ENCODE results near the gene FAM114A1.

FAM114A1 gene

GRCh38 chr4:38968668-38969067 is 101.1 kb downstream of the FAM114A1 start:
- TF ChIP-seq GATA2 (IDR thresholded peaks at IDR 0.05; ENCODE audit: low read depth, low read length) (no peak), GATA3 (IDR thresholded peaks at IDR 0.05; ENCODE audit: low read depth, low read length) (no peak)

GRCh38 chr4:38976308-38976707 is 108.7 kb downstream of the FAM114A1 start:
- no peak for TF ChIP-seq GATA2 (IDR thresholded peaks at IDR 0.05; ENCODE audit: low read depth, low read length)
- no peak for TF ChIP-seq GATA3 (IDR thresholded peaks at IDR 0.05; ENCODE audit: low read depth, low read length)

- no peak for TF ChIP-seq GATA3 (IDR thresholded peaks at IDR 0.05; ENCODE audit: low read depth, low read length)
- TF ChIP-seq GATA2 (IDR thresholded peaks at IDR 0.05; ENCODE audit: low read depth, low read length) = no peak
Measured at GRCh38 chr4:38979081-38979480, 111.5 kb downstream of the FAM114A1 start.

DNA sequence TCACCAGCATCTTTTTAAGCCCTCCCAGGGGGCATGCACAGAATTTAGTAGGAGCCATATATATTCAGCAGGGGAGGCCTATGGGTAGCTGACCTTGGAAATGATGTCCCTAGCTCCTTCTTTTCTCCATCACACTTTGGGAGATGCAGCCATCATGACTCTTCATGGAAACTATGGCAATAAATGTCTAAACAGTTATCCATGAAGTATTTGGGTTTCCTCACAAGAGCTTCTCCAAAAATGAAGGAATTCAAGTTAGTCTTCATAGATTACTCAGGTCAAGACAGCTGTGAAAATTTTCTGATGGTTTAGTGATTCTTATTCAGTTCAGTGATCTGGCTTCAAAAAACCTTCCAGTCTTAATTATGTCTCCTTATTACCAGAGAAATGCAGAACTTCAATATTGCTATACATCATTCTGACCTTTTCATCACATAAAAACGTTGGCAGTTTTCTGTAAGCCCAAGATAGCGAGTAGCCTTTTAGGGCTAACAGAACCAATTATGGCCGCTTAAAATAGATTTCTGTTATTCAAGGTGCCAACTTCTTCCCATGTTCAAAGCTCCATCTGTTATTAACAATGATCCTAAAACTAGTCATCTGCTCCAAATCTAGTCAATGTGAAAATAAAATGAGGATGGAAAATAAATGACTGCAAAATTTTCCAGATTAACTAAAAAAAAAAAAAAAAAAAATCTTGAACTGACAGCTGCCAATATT is 112.1 kb downstream of the FAM114A1 start:
- TF ChIP-seq GATA3 (IDR thresholded peaks at IDR 0.05; ENCODE audit: low read depth, low read length) (no peak), GATA2 (IDR thresholded peaks at IDR 0.05; ENCODE audit: low read depth, low read length) (no peak)

GRCh38 chr4:38980903-38981676 is 113.5 kb downstream of the FAM114A1 start:
- TF ChIP-seq GATA3 (IDR thresholded peaks at IDR 0.05; ENCODE audit: low read depth, low read length) = peak; percentile 99
- TF ChIP-seq GATA2 (IDR thresholded peaks at IDR 0.05; ENCODE audit: low read depth, low read length) = peak; percentile 60; the same call in 1 of the 2 replicates

DNA sequence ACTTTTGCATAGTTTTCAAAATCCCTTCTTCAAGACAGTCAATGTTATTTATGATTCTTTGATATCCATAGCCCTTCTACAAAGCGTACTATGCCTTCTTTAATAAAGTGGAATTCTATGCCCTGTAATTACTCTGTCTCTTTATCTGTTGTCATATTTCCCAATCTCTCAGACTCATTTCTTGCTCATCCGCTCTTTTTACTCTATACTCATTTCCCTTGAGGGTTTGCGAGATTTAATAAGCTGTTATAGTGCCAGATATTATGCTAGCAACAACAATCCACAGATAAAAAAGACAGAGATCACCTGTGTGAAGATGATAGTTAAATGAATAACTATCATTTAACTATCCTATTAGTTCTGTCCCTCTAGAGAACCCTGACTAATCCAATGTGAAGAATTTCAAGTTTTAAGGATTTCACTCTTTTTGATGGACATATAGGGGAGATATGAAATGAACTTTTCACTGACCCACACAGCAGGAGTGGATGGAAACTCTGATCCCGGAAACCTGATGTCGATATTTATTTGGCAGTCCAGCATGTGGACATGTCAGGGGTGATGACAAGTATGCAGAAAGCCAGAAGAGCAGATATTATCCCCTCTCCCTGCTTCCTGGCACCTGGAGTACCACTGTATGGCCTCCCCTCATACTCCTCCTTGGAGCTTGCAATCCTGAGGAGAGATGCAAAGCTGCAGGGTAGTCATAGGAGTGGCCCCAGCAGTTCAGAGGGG is 114.9 kb downstream of the FAM114A1 start:
- TF ChIP-seq GATA3 (IDR thresholded peaks at IDR 0.05; ENCODE audit: low read depth, low read length) = no peak
- TF ChIP-seq GATA2 (IDR thresholded peaks at IDR 0.05; ENCODE audit: low read depth, low read length) = no peak

GRCh38 chr4:38983291-38983690 is 115.7 kb downstream of the FAM114A1 start:
- TF ChIP-seq GATA2 (IDR thresholded peaks at IDR 0.05; ENCODE audit: low read depth, low read length) (no peak), GATA3 (IDR thresholded peaks at IDR 0.05; ENCODE audit: low read depth, low read length) (no peak)

DNA sequence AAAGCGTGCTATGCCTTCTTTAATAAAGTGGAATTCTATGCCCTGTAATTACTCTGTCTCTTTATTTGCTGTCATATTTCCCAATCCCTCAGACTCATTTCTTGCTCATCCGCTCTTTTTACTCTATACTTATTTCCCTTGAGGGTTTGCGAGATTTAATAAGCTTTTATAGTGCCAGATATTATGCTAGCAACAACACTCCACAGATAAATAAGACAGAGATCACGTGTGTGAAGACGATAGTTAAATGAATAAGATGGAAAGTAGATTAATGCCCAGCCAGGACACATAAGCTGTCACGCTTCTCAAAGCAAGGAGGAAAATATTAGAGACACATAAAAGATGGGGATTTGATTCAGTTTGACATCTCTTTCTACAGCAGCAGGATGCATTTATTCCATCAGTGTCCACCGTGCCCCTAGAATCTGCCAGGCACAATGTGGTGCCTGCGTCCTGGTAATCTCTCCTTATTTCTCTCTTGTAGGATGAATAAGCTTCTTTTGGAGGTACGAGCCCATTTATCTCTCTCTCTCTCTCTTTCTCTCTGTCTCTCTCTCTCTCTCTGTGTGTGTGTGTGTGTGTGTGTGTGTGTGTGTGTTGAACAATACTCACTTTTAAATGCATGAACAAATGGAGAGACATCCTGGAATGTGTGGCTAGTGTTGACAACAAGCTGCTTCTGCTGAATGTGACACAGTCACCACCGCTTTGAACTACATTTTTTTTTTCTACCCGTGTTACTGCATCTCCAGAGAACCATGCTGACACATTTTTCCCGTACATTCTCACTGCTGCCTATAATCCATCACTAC is 116.4 kb downstream of the FAM114A1 start:
- TF ChIP-seq GATA3 (IDR thresholded peaks at IDR 0.05; ENCODE audit: low read depth, low read length) (no peak), GATA2 (IDR thresholded peaks at IDR 0.05; ENCODE audit: low read depth, low read length) (no peak)

DNA sequence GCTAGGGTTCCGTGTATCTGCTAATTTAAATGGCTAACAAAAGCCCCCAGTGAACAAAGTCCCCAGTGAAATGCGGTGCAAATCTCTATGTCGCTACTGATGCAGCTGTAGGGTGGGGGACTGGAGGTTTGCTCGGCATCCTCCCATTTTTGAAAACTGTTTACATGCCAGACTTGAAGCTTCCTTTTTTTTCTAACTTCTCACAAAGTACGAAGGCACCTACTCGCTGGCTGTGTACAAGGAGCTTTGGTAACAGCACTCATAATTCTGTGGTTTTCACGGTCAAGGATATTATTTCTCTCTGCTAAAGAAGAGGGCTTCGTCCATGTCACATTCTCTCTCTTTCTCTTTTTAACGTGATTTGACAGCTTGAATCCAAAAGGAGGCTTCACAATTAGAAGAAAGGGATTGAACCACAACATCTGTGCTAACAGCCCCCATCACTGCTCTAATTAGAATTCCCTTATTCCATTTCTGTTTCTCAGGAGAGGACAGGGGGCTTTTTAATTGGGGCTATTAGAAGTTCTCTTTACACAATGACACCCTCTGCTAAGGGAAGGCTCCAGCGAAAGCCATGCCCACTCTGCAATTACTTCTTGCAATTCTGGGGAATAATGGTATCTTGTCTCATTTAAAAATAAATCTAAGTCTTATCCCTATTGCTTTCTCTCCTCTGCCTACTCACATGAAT is 117.9 kb downstream of the FAM114A1 start:
- TF ChIP-seq GATA3 (IDR thresholded peaks at IDR 0.05; ENCODE audit: low read depth, low read length) = no peak
- no peak for TF ChIP-seq GATA2 (IDR thresholded peaks at IDR 0.05; ENCODE audit: low read depth, low read length)

- TF ChIP-seq GATA2 (IDR thresholded peaks at IDR 0.05; ENCODE audit: low read depth, low read length) (no peak), GATA3 (IDR thresholded peaks at IDR 0.05; ENCODE audit: low read depth, low read length) (no peak)
Measured at GRCh38 chr4:38987491-38987890, 119.9 kb downstream of the FAM114A1 start.

- TF ChIP-seq GATA2 (IDR thresholded peaks at IDR 0.05; ENCODE audit: low read depth, low read length) (no peak), GATA3 (IDR thresholded peaks at IDR 0.05; ENCODE audit: low read depth, low read length) (no peak)
Measured at GRCh38 chr4:38989487-38989886, 121.9 kb downstream of the FAM114A1 start.

DNA sequence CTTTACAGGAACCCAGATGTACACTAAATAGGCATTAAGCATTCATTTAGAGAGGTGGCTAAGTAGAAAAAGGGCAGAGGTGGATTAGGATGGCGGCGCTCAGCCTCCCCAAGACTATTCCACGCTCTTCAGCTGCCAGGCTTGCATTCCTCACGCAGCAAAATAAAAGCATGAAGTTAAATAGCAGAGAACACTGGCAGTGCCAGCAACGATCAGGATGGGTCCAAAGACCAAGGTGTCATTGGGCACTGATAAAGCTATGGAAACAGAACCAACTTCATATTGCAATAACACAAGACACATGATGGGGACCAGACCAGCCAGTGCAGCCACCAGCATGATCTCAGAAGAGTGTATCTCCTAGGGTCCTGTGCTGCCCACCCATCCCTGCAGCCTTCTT is 122.6 kb downstream of the FAM114A1 start:
- TF ChIP-seq GATA3 (IDR thresholded peaks at IDR 0.05; ENCODE audit: low read depth, low read length) = no peak

DNA sequence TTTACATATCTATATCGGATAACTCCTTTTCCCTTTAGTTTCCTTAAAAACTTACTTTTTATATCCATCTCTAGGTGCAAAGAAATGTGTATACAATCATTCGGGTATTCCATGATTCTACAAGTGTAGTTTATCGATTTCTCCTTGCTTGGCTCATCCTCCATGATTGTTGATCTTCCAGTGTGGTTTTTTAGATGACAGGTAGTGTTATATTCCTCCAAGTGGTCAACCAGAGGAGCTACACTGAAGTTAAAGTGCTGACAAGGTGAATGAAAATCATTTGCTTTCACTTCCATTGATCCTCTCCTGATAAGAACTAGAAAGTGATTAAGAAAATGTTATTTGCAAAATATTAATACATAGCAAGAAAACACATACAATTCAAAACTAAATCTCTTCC is 126.1 kb downstream of the FAM114A1 start:
- TF ChIP-seq GATA3 (IDR thresholded peaks at IDR 0.05; ENCODE audit: low read depth, low read length) (no peak), GATA2 (IDR thresholded peaks at IDR 0.05; ENCODE audit: low read depth, low read length) (no peak)
